ACHN (cell line): Measurements from ENCODE around the gene SSB.
"Not testable (repeated sequence)": the region's sequence is repeated elsewhere in the genome, so short reads cannot be mapped to it uniquely, and the experiment has no call there.

Experiments
- DNase-seq: peaks from one replicate; pipeline ENCODE4 v3.0.0-alpha.2; 2015
- in situ Hi-C: cut with HindIII; loops from 2 replicates; pipeline ENCODE4 v1.10.0; 2017; ENCODE audit warnings: low sequenced_read_pairs, low pct_ligation_motif_present, low pct_unique_long_range_greater_than_20kb

SSB gene

DNA sequence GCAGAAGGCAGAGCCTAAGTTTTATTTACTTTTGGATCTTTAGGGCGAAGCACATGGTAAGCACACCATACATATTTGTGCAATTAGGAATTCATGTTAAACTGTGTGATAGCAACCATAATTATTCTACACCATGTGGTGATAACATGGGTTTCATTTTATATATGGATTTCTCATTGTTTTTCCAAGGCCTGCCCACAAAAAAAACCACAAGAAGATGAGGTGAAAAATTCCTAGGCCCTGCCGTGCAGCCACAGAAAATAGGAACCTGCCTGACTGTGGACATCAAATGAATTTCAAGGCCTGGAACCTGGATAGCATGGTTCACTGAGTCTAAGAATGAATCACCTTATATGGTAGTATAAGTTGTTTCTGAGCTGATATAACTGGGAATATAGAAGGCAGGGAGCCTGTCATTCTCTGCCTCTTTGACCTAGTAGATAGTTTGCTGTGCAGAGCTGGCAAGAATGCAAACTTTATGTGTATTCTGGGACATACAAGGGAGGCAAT lies 22.4 kb upstream of the SSB start:
- in situ Hi-C loops: no loop called here
- no peak for DNase-seq

DNA sequence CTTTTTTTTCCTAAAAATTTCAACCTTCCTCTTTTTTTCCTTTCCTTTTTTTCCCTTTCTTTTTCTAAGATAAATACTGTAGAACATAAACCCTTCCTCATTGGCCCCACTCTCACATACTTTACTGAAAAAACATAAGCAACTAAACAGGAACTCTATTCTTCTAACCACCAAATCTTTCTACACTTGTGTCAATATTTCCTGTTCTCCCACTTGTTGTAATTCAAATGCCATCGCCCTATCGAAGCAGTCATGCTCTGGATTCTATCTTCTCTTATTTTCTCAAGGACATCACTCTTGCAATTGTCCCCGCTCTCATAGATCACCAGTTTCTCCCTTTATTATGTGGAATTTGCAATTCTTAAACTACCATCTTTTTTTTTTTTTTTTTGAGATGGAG lies 20.2 kb upstream of the SSB start:
- in situ Hi-C loops: no loop called here
- no peak for DNase-seq

- DNase-seq: no peak
- in situ Hi-C loops: no loop called here
Measured at GRCh38 chr2:169781249-169782013, 17.2 kb upstream of the SSB start.

- no peak for DNase-seq
- in situ Hi-C loops: no loop called here
Measured at GRCh38 chr2:169782513-169782912, 16.2 kb upstream of the SSB start.

- in situ Hi-C loops: no loop called here
- DNase-seq: no peak
Measured at GRCh38 chr2:169790581-169790980, 8.1 kb upstream of the SSB start.

DNA sequence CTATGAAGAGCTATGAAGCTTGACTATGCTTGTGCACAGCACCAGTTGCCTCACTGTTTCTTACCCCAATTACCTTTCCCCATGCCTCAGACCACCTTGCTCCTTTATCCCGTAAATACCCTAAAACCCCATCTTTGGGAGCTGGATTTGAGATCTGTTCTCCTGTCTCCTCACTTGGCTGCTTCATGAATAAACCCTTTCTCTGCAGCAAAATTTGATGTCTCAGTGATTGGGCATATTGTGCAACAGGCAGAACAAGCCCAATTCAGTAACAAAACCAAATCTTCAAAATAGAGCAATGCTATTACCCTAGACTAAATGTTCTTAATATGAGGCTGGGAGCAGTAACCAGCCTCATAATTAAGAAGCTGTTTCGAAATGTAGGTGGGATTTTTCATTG lies 3.5 kb upstream of the SSB start:
- in situ Hi-C loops: no loop called here
- DNase-seq: no peak

- DNase-seq: no peak
- in situ Hi-C loops: no loop called here
Measured at GRCh38 chr2:169796441-169796840, 2.2 kb upstream of the SSB start.

DNA sequence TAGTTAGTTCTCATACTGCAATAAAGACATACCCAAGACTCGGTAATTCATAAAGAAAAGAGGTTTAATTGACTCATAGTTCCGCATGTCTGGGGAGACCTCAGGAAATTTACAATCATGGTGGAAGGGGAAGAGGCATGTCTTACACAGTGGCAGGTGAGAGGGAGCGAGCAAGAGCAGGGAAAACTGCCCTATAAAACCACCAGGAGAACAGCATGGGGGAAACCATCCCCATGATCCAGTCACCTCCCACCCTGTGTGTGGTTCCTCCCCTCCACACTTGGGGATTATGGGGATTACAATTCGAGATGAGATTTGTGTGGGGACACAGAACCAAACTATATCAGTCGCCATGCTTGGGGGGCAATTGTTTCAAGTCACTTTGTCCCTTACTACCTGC lies 1.1 kb upstream of the SSB start:
- DNase-seq: no peak
- in situ Hi-C loops: no loop called here

DNA sequence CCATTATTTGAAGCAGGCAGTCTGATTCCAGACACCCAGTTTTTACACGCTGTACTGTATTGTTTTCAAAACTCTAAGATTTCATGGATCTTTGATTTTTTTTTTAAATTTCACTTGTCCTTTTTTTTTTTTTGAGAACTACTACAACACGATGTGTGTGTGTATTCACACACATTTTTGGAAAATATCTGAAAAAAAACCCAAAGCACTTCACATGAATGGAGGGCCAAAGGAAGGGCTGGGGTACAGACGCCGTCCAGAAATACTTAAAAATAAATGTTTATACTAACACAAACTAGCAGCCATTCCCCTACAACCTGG lies 314 bp upstream of the SSB start:
- no peak for DNase-seq
- in situ Hi-C loops: no loop called here

DNA sequence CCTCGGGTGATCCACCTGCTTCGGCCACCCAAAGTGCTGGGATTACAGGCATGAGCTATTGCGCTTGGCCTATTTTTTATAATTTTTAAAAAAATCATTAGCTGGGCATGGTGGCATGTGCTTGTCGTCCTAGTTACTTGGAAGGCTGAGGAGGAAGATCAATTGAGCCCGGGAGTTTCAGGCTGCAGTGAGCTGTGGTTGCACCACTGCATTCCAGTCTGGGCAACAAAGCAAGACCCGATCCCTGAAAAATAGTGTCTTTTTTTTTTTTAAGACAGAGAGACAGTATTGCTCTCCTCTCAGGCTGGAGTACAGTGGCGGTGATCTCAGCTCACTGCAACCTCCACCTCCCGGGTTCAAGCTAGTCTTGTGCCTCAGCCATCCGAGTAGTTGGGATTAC lies 4.8 kb downstream of the SSB start:
- in situ Hi-C loops: no loop called here
- DNase-seq: no peak

DNA sequence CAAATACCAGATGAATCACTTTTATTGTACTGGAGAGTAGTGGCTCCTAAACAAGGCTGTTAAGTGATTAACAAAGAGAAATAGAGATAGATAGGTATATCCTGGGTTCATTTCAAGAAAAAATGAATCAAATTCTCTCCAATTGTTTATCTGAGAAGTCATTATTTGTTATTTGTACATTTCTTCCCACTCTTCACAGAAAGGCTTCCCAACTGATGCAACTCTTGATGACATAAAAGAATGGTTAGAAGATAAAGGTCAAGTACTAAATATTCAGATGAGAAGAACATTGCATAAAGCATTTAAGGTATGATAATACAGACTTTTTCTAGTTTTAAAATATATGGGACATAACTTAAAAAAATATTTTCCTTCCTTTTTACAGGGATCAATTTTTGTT lies 7.9 kb downstream of the SSB start:
- in situ Hi-C loops: no loop called here
- DNase-seq: no peak

DNA sequence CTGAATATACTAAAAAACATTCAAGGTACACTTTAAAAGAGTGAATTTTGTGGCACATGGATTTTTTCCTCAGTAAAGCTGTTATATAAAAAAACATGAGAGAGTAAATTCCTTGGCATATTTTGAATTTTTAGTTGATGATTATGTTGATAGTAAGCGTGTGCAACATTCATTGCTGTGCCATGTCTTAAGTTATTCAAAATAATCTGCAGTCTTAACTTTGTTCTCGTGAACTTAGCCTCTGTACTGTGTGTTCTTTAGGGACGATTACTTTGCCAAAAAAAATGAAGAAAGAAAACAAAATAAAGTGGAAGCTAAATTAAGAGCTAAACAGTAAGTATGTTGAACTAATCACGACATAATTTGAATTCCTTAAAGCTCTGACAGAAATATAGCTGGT lies 9.6 kb downstream of the SSB start:
- no peak for DNase-seq
- in situ Hi-C loops: no loop called here

DNA sequence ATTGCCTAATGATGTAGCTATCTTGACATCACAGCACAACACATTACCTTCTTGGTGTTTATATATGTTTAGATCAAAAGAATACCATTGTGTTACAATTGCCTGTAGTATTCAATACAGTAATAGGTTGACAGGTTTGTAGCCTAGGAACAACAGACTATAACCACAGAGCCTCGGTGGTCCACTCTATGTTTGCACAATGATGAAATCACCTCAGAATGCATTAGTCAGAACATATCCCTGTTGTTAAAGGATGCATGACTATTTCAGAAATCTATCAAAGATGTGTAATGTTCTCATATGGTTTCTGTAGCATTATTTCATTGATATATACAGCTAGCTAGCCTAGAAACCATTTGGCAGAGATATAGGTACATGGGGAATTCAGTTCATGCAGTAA lies 17.2 kb downstream of the SSB start:
- in situ Hi-C loops: no loop called here
- peak; percentile 85 for DNase-seq

GRCh38 chr2:169816961-169817360 lies 18.3 kb downstream of the SSB start:
- DNase-seq, in situ Hi-C loops: not testable (repeated sequence)

DNA sequence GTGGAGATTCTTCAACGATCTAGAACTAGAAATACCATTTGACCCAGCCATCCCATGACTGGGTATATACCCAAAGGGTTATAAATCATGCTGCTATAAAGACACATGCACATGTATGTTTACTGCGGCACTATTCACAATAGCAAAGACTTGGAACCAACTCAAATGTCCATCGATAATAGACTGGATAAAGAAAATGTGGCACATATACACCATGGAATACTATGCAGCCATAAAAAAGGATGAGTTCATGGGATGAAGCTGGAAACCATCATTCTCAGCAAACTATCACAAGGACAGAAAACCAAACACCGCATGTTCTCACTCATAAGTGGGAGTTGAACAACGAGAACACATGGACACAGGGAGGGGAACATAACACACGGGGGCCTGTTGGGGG lies 18.7 kb downstream of the SSB start:
- DNase-seq, in situ Hi-C loops: not testable (repeated sequence)

DNA sequence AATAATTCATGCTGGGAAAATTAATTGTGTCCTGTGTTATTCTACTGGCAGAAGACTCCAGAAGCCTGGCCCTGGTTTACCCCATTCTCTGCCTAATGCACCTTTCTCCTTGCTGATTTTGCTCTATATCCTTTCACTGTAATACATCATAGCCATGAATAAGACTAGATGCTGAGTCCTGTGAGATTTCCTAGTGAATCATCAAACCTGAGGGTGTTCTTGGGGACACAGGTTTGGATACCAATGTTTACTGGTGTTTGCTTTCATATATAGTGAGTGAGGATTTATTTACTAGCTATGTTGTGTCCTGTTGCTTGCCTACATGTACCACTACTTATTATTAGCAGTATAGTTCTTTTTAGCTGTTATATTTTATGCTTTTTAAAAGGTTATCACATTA lies 19.6 kb downstream of the SSB start:
- peak; percentile 19 for DNase-seq
- in situ Hi-C loops: no loop called here

DNA sequence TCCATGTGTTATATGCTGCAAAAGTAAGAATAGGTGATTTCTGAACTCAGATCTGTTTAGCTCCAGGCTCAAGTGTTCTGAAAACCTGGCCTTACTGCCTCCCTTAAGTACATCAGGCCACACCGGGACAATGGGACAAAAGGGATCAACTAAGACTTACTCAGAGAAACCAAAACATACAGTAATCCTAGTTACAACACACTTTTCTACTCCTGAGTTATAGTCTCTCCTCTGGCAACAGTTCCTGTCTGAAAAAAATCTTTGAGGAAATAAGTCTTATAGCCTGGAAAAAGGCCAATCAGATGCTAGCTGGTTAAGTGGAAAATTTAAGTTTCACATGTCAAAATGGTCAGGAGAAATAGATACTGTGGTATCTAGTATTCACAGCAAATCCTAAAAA lies 20.4 kb downstream of the SSB start:
- in situ Hi-C loops: no loop called here
- DNase-seq: no peak

DNA sequence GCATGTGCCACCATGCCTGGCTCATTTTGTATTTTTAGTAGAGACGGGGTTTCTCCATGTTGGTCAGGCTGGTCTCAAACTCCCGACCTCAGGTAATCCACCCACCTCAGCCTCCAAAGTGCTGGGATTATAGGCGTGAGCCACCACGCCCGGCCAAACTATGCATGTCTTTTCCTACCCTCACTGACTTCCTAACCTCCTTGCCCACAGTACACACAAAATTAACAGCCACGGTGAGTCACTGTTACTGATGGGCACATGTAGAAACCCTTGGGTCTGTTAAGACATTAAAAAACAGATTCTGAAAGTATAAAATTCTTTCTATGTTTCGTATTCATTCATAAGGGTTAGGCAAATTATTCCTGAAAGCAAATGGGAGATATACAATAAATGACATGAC lies 21.4 kb downstream of the SSB start:
- peak; percentile 53 for DNase-seq
- in situ Hi-C loops: not testable (repeated sequence)

DNA sequence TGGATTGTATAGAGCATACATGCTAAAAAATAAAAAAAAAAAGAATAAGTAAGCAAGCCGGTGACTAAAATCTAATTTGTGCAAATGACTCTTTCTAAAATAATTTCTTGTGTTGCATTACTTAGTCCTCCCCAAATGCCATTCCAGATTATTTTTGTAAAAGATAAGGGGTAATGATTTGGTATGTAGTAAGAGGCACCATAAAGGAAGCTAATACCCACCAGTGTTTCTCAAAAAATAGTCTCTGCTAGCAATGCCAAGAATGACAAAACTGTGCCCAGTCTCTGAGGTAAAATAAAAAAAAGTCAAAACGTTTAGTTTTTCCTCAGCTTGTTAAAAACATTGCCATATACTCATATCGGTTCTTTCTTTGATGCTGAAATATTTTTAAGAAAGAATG lies 23.4 kb downstream of the SSB start:
- in situ Hi-C loops: no loop called here
- DNase-seq: no peak

DNA sequence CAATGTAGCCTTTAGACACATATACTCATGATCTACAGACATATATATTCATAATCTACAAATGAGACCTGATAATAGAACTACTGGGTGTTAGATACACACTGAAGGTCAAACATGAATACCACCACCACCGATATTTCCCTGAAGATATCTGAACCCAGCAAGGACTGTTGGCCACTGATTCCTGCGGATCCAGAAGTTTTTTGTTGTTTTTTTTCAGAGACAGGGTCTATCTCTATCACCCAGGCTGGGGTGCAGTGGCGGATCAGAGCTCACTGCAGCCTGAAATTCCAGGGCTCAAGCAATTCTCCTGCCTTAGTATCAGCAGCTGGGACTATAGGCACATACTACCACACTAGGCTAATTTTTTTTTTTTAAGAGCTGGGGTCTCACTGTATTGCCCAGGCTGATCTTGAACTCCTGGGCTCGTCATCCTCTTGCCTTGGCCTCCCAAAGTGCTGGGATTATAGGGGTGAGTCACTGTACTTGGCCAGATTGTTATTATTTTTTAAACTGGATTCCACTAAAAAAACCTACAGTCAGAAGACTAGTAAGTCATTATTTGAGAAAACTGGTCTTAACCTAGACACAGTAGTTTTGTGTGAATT lies 24.2 kb downstream of the SSB start:
- in situ Hi-C loops: no loop called here
- no peak for DNase-seq
